ENCODE measurements around the gene CASP4.

- TF ChIP-seq CTCF (conservative IDR thresholded peaks at IDR 0.05 in 1 of 2, IDR thresholded peaks at IDR 0.05 in 1 of 2; ENCODE audit: extremely low read depth in 1 of 2, insufficient read depth in 1 of 2, low read depth in 1 of 2, low read length in 2 of 2) (peak in 1 of 2 donors; percentile 8), EZH2 (IDR thresholded peaks at IDR 0.05; ENCODE audit: borderline replicate concordance, low read length) (no peak)
Measured at GRCh38 chr11:105000167-105000566, 31.8 kb upstream of the CASP4 start.
